NAMALWA (cell line): Measurements from ENCODE around the gene COG7.
A peak's percentile ranks its signal among the peaks of the same experiment; 100 is the strongest.
"Not testable (repeated sequence)": the region's sequence is repeated elsewhere in the genome, so short reads cannot be mapped to it uniquely, and the experiment has no call there.

ENCODE experiments used
- DNase-seq: peaks from one replicate; pipeline ENCODE4 v3.0.0-alpha.2; 2015; ENCODE audit warnings: low spot score

Gene COG7

GRCh38 chr16:23383881-23384280, 69.1 kb downstream of the COG7 start:
- no peak for DNase-seq

DNA sequence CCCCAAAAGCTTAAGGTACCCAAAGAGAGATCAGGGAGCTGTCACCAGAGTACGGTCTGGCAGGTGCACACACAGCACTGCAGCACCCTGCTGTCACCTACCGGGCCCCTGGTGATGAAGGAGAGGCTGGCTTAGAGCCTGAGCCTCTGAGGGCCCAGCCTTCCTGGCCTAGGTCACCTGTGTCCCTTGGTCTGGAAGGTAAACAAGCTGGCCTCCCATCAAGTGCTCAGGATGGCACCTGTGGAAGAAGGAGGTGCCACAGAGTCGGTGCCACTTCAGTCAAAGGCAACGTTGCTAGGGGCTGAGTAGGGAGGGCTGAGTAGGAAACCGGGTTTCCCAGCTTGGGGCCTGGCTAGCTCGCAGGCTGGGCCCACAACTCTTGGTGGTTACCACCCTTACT, 70.7 kb downstream of the COG7 start:
- no peak for DNase-seq

DNA sequence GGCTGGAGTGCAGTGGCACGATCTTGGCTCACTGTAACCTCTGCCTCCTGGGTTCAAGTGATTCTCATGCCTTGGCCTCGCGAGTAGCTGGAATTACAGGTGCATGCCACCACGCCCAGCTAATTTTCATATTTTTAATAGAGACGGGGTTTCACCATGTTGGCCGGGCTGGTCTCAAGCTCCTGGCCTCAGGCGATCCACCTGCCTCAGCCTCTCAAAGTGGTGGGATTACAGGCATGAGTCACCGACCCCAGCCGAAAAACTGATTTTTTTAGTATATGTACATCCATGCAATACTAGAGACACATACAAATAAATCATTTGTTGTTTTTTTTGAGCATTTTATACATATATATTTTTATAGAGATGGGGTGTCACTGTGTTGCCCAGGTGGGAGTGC, 71.3 kb downstream of the COG7 start:
- DNase-seq: not testable (repeated sequence)

DNA sequence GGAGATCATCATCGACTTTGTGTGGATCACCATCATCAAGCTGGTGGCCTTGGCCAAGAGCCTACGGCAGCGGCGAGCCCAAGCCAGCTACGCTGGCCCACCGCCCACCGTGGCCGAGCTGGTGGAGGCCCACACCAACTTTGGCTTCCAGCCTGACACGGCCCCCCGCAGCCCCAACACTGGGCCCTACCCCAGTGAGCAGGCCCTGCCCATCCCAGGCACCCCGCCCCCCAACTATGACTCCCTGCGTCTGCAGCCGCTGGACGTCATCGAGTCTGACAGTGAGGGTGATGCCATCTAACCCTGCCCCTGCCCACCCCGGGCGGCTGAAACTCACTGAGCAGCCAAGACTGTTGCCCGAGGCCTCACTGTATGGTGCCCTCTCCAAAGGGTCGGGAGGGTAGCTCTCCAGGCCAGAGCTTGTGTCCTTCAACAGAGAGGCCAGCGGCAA, 72.5 kb downstream of the COG7 start:
- no peak for DNase-seq

DNA sequence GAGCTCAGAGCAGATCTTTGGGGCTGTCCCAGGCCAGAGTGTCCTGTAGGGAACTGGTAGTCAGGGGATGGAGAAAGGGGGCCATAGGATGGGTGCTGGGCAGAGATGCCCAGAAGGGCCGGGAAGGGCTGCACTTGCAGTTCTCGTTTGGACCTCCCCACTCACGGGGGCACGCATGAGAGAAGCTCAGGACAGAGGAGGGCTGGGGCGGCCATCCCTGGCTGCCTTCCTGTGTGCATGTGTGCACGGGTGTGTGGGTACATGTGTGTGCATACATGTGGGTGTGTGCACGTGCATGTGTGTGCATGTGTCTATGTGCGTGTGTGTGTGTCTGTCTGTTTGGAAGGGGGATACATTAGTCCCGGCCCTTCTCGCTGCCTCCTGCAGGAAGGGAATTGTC, 73.3 kb downstream of the COG7 start:
- no peak for DNase-seq

DNA sequence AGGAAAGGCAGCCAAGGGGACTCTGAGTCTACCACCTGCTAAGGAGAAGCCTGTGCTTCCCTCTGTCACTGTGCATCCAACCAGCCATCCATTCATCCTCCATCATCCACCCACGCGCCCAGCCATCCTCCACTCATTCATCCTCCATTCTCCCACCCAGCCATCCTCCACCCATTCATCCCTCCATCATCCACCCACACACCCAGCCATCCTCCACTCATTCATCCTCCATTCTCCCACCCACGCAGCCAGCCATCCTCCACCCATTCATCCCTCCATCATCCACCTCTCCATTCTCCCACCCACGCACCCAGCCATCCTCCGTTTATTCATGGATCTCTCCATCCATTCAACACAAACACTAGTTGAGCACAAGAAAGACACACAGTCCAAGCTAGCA, 74.1 kb downstream of the COG7 start:
- DNase-seq: no peak

DNA sequence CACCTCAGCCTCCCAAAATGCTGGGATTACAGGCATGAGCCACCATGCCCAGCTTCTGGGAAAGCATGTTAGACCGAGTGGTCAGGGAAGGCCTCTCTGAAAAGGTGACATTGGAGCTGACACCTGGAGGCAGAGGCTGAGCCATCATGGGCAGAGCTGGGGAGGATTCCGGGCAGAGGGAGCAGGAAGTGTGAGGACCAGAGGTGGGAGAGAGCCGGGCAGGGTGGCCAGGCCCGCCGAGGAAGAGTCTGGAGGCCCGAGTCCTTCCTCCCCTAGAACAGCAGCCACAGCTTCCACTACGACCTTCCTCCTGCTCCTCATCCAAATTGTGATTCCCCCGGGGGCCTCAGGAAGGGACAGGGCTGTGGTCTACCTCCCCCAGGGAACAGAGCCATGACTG, 74.7 kb downstream of the COG7 start:
- DNase-seq: no peak

- DNase-seq: no peak
These were observed 75.7 kb downstream of the COG7 start for GRCh38 chr16:23377071-23377931.

DNA sequence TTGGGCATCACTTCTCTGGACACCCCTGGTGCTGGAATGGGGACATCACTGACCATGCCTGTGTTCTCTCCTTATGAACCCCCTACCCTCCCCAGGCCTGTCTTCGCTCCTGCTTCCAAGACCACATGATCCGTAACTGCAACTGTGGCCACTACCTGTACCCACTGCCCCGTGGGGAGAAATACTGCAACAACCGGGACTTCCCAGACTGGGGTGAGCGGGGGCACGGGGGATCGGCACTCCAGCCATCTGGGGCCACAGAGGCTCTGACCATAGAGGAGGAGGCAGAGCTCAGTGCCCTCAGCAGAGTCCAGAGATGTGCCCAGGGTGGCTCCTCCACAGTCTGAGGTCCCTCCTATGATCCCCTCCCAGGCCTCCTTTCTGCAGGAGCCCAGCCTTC, 77.3 kb downstream of the COG7 start:
- DNase-seq: no peak

GRCh38 chr16:23374721-23375510, 78.1 kb downstream of the COG7 start:
- no peak for DNase-seq

DNA sequence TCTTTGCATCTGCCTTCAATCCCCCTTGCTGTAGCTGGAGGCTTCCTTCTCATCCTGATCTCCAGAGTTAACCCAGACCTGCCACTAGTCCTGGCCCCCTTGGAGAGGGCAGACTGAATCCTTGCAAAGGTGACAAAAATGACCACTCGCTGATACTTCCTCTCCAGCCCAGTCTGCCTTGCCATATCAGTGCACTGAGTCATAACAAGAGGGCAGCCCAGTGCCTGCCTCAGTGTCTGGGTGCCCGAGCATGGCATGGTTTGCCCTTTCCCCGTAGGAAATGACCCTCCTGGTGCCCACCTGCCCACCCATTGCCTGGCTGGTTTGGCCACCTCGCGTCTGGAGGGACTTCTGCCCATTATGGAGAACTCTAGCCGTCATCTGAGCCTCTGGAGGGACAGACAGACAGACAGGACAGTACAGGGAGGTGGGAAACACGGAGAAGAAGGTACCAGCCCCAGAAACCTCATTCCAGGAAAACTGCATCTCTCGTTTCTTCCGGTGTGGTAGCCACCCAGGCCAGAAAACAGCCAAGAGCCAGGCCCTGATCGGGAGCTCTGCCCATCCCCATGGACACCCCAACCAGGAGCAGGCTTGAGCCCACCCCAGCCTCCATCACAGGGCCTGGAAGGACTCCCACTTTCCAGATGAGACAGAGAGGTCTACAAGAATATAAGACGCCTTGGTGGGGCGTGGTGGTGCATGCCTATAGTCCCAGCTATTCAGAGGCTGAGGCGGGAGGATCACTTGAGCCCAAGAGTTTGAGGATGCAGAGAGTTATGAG, 79.4 kb downstream of the COG7 start:
- no peak for DNase-seq

GRCh38 chr16:23371368-23371767, 81.6 kb downstream of the COG7 start:
- no peak for DNase-seq

DNA sequence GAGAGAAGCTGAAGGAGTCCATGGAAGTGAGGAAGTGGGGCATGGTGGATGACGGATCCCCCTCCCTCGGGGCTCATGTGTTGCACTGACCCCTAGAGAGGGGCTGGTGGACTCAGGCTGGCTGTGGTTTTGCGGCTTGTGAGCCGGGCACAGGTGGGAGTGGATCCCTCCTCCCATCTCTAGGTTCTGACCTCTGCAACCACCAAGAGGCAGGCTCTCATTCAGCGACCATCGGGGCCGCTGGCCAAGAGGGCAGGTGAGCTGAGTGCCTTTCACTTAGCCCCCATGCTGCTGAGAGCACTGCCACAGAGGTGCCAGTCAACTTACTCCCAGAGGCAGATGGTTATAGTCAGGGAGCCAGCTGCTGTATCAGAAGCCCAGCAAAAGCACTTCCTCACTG, 83.6 kb downstream of the COG7 start:
- no peak for DNase-seq

DNA sequence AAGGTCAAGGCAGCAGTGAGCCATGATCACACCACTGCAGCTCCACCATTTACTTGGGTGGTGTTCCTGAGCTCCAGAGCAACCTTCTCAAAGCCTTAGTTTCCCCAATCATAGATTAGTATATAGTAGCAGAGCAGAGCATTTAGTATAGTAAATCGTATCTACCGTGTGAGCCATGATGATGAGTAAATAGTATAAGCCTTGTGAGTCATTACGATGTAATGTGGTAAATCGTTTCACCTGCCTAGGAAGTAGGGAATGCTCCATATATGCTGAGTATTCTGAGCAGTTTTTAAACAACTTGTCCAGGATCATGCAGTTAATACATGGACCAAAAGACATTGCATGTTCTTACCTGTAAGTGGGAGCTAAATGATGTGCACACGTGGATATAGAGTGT, 84.5 kb downstream of the COG7 start:
- DNase-seq: no peak

GRCh38 chr16:23367988-23368387, 85.0 kb downstream of the COG7 start:
- DNase-seq: no peak

DNA sequence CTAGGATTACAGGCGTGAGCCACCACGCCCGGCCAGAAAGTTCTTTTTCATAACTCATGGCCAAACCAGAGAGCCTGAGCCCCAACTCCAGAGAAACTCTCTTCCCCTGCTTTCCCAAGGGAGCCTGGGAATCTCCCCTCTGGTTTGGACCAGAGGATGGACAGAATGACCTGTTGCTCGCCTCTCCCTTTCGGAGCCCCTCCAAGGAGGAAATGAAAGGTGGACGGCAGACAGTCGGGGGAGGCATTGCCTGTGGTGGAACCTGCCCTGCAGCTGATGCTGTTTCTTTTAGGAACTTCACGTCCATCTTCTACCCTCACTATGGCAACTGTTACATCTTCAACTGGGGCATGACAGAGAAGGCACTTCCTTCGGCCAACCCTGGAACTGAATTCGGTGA, 85.4 kb downstream of the COG7 start:
- DNase-seq: no peak

DNA sequence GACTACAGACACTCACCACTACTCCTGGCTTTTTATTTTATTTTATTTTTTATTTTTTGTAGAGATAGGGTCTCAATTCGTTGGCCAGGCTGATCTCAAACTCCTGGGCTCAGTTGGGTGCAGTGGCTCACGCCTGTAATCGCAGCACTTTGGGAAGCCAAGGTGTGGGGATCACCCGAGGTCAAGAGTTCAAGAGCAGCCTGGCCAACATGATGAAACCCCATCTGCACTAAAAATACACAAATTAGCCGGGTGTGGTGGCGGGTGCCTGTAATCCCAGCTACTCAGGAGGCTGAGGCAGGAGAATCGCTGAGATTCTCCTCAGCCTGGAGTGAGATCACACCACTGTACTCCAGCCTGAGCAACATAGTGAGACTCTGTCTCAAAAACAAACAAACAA, 86.6 kb downstream of the COG7 start:
- DNase-seq: not testable (repeated sequence)

DNA sequence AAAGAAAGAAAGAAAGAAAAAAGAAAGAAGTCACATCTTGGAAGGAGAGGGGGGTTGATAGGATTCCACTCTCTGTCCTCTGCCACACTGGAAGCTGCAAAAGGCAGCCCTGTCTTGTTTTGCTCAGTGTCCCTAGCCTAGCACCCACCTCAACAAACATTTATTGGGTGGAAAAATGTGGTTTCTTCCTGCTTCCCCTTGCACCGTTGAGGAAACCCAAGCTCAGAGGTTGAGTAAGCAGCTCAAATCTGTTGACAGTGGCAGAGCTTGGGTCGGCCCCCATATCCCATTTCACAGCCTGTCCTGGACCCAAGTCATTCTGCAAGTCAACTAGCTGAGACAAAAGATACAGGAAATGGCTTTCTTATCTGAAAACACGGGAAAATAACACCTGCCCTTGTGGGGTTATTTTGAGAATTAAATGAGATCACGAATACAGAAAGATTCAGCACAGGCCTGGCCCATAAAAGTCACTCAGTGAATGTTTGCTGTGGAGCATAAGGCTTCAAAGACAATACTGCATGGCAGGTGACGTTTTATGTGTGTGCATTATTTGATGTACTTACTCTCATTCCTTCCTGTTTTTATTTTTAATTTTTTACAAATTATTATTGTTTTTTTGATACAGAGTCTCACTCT, 87.3 kb downstream of the COG7 start:
- peak; percentile 11 for DNase-seq

DNA sequence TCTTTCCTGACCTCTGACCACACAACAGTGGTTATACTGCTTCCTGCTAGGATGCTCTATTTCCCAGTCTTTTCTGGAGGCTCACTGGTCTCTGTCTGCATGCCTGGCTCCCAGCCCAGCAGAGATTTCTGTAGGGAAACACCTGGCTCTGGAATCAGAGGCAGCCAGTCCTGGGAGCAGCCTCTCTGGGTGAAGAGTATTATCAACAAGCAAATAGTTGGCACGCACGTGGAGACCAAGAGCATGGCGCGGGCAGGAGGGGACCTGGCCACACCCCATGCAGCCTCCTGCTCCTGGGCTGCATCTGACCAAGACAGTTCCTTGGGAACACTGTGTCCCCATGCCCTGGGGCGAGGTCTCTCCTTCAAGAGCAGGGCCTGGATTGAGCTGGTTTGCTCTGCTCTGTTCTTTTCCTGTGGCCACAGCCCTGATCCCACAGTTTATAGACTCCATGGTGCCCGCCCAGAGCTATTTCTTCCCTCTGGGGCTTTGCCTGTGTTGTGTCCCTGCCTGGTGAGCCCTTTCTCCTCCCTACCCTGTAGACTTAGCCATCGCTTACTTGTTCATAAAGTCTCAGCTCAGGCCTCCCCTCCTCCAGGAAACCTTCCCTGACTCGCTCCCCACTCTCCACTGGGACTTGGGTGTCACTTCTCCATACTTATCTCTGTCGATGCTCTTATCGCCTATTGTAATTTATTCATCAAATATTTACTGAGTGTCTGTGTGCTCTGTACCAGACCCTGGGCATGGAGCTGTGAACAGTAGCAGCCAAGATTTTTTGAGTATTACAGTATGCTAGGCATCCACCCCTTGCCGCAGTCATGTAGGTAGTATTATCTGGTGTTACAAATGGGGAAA, 90.3 kb downstream of the COG7 start:
- no peak for DNase-seq

GRCh38 chr16:23359092-23359760, 93.8 kb downstream of the COG7 start:
- no peak for DNase-seq
